ENCODE measurements around the gene POU6F1.

DNA sequence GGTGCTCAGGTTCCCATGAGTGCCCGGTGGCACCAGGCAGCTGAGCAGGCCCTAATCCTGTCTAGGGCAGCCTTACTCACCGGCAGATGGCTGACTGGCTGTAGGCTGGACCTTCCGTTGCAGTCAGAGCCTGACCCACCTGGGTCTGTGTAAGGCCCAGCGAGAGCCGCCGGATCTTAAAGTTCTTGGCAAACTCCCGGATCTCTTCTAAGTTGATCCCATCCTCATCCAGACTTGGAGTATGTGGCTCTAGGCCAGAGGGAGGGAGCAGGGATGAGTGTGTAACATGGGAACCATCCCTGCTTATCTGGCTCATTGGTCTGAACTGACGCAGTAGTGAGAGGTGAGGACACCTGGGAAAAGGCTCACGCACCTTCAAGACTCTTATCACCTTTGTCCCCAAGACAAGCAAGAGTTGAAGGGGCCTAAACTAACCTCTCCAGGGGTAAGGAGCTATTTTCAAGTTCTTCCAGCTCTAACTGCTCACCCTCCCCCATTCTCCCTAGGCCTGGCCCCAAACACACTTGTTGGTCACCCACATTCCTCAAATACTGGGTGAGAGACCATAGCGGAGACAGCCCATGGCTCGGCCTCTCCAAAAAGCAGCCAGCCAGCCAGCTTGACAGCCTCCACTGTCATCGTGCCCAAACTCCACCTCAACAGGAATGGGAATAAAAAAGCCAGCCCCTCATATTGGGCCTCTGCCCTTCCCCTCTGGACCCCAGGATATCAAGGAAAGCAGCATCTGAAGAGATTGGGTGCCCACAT lies 26.2 kb downstream of the POU6F1 start:
- no peak for TF ChIP-seq CTCF (IDR thresholded peaks at IDR 0.05; ENCODE audit: low read depth, low read length)
- TF ChIP-seq EZH2phosphoT487 (IDR thresholded peaks at IDR 0.05; ENCODE audit: low read depth), result no peak
